ENCODE data around the gene FNDC3B. TPM values are rescaled to one million over a fixed set of nuclear protein-coding genes. Genes with fewer than 3 reads are reported as not detected.

The FNDC3B gene
- total and polyA plus RNA-seq, 2 donors (not counting 3 experiments of a cell fraction or from before 2014, with no cell fraction given) = 91.6 to 295 TPM

DNA sequence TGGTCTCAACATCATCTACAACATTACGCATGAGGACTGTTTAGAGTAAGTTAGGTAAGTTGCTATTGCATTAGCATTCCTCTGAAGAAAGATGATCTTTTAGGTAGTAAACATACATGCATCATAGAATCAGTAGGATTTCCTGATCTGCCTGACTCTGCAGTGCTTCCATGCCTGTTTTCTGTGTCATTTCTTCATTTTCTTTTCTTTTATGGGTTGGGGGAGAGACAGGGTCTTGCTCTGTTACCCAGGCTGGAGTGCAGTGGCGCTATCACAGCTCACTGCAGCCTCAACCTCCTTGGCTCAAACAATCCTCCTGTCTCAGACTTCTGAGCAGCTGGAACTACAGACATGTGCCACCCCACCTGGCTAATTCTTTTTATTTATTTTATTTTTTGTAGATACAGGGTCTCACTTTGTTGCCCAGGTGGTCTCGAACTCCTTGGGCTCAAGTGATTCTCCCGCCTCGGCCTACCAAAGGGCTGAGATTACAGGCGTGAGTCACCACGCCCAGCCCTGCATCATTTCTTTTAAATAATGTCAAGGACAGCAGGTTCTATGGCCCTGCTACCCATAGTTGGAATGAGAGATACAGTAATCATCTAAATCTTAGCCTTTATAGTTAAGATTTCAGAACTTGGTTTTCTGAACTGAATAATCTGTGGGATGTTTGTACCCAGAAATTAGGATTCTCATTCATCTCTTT is 224.6 kb downstream of the FNDC3B start:
- Histone ChIP-seq H3K4me1 (ENCODE audit: control insufficient read depth, extremely low read depth, insufficient read depth, low read length) (peaks cover 8% of the 10 kb centered on the region), H3K4me2 (ENCODE audit: insufficient read depth, low read length) (no peak overlapping the region), H2AFZ (ENCODE audit: low read depth, low read length) (no peak overlapping the region), H3K27me3 (ENCODE audit: control insufficient read depth in 2 of 2, insufficient read depth in 2 of 2, low read length in 2 of 2) (no peaks in the 10 kb centered on the region), H4K20me1 (replicated peaks; ENCODE audit: control insufficient read depth, extremely low read depth, insufficient read depth, low read length) (no peaks in the 10 kb centered on the region), H3K4me3 (replicated peaks in 1 of 3; ENCODE audit: insufficient read depth in 1 of 3, low read depth in 1 of 3, low read length in 3 of 3) (no peak overlapping the region), H3K79me2 (ENCODE audit: control insufficient read depth, insufficient read depth, low read length) (peaks cover 32% of the 10 kb centered on the region), H3K27ac (ENCODE audit: insufficient read depth, low read depth, low read length) (no peak overlapping the region), H3K36me3 (ENCODE audit: control insufficient read depth in 2 of 2, extremely low read depth in 1 of 2, insufficient read depth in 2 of 2, low read length in 2 of 2) (peaks cover 15 to 24% of the 10 kb centered on the region in 2 experiments), H3K9ac (replicated peaks; ENCODE audit: extremely low read depth, insufficient read depth, low read length) (no peak overlapping the region), H3K9me1 (replicated peaks; ENCODE audit: control insufficient read depth, extremely low read depth, insufficient read depth, low read length) (no peaks in the 10 kb centered on the region), H3K9me3 (replicated peaks; ENCODE audit: control insufficient read depth, insufficient read depth, low read length) (no peaks in the 10 kb centered on the region)
- FAIRE-seq (no peak), DNase-seq (ENCODE audit: low read depth, low spot score) (no peak)
- TF ChIP-seq EZH2 (IDR thresholded peaks at IDR 0.05; ENCODE audit: borderline replicate concordance, low read depth, low read length, severe bottlenecking) = no peak
- dilution Hi-C loops (cut with MboI; ENCODE audit: extremely low pct_ligation_motif_present, low sequenced_read_pairs) = no loop called here
- CTCF ChIA-PET = no interaction called here
- POLR2A ChIA-PET = no interaction called here
- intact Hi-C loops (cut with micrococcal nuclease) = no loop called here
- no TSS peak for BruUV-seq (replicated peaks)

DNA sequence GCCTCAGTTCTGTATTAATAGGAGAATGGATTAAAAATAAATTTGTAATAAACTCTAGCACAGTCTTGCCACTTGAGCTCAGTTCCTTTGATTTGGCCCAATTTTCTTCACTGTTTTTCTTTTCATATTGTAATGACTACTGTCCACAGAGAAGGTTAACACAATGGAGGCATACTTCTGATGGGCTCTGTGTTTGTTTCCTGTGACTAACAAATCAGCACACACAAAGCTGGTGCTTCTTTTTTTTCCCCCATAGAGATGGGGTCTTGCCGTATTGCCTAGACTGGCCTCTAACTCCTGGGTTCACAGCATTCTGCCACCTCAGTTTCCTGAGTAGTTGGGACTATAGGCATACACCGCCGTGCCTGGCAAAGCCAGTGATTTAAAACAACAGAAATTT is 226.7 kb downstream of the FNDC3B start:
- DNase-seq (ENCODE audit: low read depth, low spot score) (no peak), FAIRE-seq (no peak)
- dilution Hi-C loops (cut with MboI; ENCODE audit: extremely low pct_ligation_motif_present, low sequenced_read_pairs) = no loop called here
- H3K27ac ChIP-seq (ENCODE audit: insufficient read depth, low read depth, low read length) = no peak overlapping the region
- TF ChIP-seq GATA2 (IDR thresholded peaks at IDR 0.05; ENCODE audit: insufficient read depth, insufficient read length, low read depth, low read length) (no peak), MYC (IDR thresholded peaks at IDR 0.05; ENCODE audit: low read depth, low read length) (no peak), JUN (IDR thresholded peaks at IDR 0.05; ENCODE audit: borderline replicate concordance, insufficient read depth, insufficient read length, low read depth) (no peak), POLR2AphosphoS5 (IDR thresholded peaks at IDR 0.05; ENCODE audit: insufficient read depth, low read depth, low read length) (no peak), EZH2 (IDR thresholded peaks at IDR 0.05; ENCODE audit: borderline replicate concordance, low read depth, low read length, severe bottlenecking) (no peak), POLR2A (IDR thresholded peaks at IDR 0.05; ENCODE audit: low read depth, low read length) (no peak)
- TF ChIP-seq, protein P1, sequence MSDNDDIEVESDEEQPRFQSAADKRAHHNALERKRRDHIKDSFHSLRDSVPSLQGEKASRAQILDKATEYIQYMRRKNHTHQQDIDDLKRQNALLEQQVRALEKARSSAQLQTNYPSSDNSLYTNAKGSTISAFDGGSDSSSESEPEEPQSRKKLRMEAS (IDR thresholded peaks at IDR 0.05; ENCODE audit: insufficient read depth, insufficient read length) = no peak
- TF ChIP-seq, protein P2, sequence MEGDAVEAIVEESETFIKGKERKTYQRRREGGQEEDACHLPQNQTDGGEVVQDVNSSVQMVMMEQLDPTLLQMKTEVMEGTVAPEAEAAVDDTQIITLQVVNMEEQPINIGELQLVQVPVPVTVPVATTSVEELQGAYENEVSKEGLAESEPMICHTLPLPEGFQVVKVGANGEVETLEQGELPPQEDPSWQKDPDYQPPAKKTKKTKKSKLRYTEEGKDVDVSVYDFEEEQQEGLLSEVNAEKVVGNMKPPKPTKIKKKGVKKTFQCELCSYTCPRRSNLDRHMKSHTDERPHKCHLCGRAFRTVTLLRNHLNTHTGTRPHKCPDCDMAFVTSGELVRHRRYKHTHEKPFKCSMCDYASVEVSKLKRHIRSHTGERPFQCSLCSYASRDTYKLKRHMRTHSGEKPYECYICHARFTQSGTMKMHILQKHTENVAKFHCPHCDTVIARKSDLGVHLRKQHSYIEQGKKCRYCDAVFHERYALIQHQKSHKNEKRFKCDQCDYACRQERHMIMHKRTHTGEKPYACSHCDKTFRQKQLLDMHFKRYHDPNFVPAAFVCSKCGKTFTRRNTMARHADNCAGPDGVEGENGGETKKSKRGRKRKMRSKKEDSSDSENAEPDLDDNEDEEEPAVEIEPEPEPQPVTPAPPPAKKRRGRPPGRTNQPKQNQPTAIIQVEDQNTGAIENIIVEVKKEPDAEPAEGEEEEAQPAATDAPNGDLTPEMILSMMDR (IDR thresholded peaks at IDR 0.05; ENCODE audit: extremely low read depth in 1 of 2, insufficient read depth in 1 of 2, low read depth in 1 of 2, low read length in 2 of 2) = no peak
- H3K4me2 ChIP-seq (ENCODE audit: insufficient read depth, low read length) = no peak overlapping the region
- H3K9me3 ChIP-seq (replicated peaks; ENCODE audit: control insufficient read depth, insufficient read depth, low read length) = no peaks in the 10 kb centered on the region
- no peaks in the 10 kb centered on the region for H4K20me1 ChIP-seq (replicated peaks; ENCODE audit: control insufficient read depth, extremely low read depth, insufficient read depth, low read length)
- peaks cover 8% of the 10 kb centered on the region for H3K4me1 ChIP-seq (ENCODE audit: control insufficient read depth, extremely low read depth, insufficient read depth, low read length)
- intact Hi-C loops (cut with micrococcal nuclease) = no loop called here
- H3K79me2 ChIP-seq (ENCODE audit: control insufficient read depth, insufficient read depth, low read length) = peaks cover 28% of the 10 kb centered on the region
- H2AFZ ChIP-seq (ENCODE audit: low read depth, low read length) = no peak overlapping the region
- H3K4me3 ChIP-seq (replicated peaks in 1 of 3; ENCODE audit: insufficient read depth in 1 of 3, low read depth in 1 of 3, low read length in 3 of 3) = no peak overlapping the region
- no peaks in the 10 kb centered on the region for H3K9me1 ChIP-seq (replicated peaks; ENCODE audit: control insufficient read depth, extremely low read depth, insufficient read depth, low read length)
- no peak overlapping the region for H3K9ac ChIP-seq (replicated peaks; ENCODE audit: extremely low read depth, insufficient read depth, low read length)
- BruUV-seq (replicated peaks) = no TSS peak
- peaks cover 19 to 23% of the 10 kb centered on the region in 2 experiments for H3K36me3 ChIP-seq (ENCODE audit: control insufficient read depth in 2 of 2, extremely low read depth in 1 of 2, insufficient read depth in 2 of 2, low read length in 2 of 2)
- CTCF ChIA-PET = interaction anchor here (1.0 to 1.5 kb wide), 2 partner anchors 11 to 20 kb away, joined by 3 read pairs; no protein-coding TSS in a partner anchor
- POLR2A ChIA-PET = interaction anchor here (0.6 kb wide), 1 partner anchor 13 kb away, joined by 4 read pairs; no protein-coding TSS in a partner anchor
- no peaks in the 10 kb centered on the region for H3K27me3 ChIP-seq (ENCODE audit: control insufficient read depth in 2 of 2, insufficient read depth in 2 of 2, low read length in 2 of 2)
